Embryonic facial prominence (tissue), 1 donor: ENCODE measurements around the gene AP2S1.
A peak's percentile ranks its signal among the peaks of the same experiment; 100 is the strongest.
"Not testable (repeated sequence)": the region's sequence is repeated elsewhere in the genome, so short reads cannot be mapped to it uniquely, and the experiment has no call there.

Experiments used
- DNase-seq: peaks from one replicate; pipeline ENCODE4 v3.0.0-alpha.2; 2016; ENCODE audit errors: extremely low spot score

Gene AP2S1

DNA sequence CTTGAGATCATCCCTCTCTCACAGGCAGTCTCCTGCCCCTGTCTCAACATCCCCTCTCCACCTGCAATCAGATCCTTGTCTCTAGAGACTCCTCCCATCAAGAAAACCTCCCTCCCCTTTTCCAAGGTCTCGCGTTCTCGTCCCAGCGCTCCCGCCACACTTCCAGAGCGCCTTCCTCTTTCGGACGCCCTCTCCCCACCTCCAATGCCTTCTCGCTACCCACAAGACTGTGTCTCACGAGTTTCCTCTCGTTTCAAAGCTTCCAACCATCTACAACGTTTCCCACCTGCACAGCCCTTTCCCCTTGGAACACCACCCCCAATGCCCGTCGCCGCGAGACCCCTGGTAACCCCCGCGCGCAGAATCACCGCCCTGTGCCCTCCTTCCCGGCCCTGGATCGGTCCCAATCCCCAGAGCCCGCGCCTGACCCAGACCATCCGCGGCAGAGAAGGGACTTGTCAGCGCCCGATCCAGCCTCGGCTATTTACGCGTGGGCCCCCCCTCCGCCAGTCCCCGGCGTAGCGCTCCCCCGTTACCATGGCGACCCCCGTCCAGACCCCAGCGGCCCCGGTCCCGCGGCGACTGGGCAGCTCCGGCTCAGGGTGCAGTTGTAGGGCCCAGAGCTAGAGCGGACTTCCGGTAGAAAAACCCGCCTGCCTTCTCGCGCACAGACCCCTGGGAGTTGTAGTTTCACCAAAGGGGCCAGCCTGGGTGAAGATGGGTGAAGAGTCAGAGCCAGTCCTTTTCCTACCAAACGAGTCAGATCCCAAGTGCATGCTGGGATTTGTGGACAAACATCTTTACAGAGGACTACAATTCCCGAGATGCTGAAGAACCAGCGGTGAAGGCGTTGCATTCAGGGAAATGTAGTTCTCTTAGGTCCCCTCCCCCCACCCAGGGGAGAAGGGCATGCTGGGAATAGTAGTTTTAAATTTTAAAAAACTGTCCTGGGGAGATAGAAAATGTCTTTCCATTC lies at the start of gene AP2S1:
AP2S1 (minus strand) TSS at position 619 of the 976 bp plus-strand sequence; CDS start at position 539, 80 bp downstream.
- DNase-seq = peak; percentile 98

GRCh38 chr19:46900341-46900740 lies 49.7 kb upstream of the AP2S1 start:
- DNase-seq = no peak

GRCh38 chr19:46898731-46899130 lies 48.1 kb upstream of the AP2S1 start:
- no peak for DNase-seq

DNA sequence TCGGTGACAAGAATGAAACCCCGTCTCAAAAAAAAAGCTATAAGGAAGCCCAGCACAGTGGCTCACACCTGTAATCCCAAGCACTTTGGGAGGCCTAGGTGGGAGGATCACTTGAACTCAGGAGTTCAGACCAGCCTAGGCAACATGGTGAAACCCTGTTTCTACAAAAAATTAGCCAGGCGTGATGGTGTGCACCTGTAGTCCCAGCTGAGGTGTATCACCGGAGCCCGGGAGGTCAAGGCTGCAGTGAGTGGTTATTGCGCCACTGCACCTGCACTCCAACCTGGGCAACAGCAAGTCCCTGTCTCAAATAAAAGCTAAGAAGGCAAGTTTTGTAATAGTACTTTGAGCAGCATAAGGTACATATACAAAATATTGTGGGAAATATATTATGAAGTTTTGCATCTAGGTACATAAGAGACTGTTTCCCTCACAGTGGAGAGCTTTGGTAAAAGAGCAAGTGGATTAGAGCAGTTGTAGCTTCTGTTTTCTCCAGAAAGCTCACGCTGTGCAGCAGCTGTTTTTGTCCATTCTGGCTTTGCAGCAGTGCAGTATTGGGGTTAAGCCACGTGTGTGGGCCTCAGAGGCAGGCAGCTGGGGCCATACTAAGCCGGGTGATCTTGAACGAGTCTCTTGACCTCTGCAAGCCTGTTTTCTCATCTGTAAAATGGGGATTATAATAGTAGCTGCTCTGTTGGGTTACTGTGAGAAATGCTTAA lies 45.6 kb upstream of the AP2S1 start:
- no peak for DNase-seq

DNA sequence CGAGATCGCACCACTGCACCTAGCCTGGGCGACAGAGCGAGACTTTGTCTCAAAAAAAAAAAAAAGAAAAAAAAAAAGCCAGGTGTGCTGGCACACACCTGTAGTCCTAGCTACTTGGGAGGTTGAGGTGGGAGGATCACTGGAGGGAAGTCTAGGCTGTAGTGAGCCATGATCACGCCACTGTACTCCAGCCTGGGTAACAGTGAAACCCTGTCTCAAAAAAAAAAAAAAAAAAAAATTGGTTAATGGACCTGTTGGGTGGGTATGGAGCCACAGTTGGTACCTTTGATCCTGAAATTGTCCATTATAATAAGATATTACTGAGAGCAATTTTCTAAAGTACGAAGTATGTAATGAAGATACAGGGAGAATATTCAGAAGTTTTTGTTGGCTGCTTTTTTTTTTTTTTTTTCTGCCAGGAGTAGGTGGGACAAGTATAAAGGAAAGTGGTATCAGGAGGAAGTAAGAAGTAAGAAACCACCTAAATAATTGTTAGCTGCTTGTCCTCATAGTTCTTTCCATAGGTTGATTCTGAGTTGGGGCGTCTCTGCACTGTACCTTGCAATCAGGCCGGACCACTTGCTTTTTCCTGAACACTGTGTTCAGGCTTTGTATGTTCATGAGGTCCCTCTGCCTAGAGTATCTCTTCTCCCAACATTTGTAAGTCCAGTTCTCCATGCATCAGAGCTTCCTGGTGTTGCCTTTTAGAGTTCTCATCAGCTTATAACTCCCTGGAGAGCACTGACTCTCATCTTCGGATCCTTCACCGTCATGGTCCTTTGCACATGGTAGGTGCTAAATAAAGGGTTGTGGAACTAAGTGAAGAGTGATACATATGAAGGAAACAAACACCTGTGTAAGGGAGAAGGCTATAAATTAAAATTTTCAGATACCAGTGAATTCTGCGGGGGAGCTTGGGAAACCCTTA lies 41.9 kb upstream of the AP2S1 start:
- DNase-seq = no peak

GRCh38 chr19:46890423-46891170 lies 40.0 kb upstream of the AP2S1 start:
- no peak for DNase-seq

GRCh38 chr19:46887240-46887782 lies 36.7 kb upstream of the AP2S1 start:
- DNase-seq = no peak

- no peak for DNase-seq
These were observed 36.0 kb upstream of the AP2S1 start for GRCh38 chr19:46886546-46887239.

DNA sequence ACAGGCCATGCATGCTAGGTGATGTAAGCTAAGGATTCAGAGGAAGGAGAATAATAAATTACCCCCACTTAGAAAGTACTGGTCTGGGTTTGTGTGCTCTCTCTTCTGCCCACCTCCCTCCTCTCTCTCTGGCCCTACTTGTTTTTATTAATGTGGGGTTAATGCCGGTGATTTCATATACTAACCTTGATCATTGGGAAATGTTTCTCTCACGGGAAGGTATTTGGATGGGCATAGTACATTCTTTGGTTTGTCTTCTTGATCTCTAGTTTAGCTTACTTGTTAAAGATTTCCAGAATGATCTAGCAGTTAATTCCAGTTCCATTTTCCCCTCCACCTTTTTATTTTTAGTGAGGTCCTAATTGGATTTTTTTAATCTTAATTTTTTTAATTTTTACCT lies 34.8 kb upstream of the AP2S1 start:
- no peak for DNase-seq

DNA sequence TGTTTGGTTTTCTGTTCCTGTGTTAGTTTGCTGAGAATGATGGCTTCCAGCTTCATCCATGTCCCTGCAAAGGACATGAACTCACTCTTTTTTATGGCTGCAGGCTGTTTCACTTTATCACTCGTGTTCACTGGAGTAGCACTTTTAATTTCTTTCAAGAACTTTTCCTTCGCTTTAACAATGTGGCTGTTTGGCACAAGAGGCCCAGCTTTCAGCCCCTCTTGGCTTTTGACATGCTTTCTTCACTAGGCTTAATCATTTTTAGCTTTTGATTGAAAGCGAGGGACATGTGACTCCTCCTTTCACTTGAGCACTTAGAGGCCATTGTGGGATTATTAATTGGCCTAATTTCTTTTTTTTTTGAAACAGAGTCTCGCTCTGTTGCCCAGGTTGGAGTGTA lies 32.1 kb upstream of the AP2S1 start:
- not testable (repeated sequence) for DNase-seq

DNA sequence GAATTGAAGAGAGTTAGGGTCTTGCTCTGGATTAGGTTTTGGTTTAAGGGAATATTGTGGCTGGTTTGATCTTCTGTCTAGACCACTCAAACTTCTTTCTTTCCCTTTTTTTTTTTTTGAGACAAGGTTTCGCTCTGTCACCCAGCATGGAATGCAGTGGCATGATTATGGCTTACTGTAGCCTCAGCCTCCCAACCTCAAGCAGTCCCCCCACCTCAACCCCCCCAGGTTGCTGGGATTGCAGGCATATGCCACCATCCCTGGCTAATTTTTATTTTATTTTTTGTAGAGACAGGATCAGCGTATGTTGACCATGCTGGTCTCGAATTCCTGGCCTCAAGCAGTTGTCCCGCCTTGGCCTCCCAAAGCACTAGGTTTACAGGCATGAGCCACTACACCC lies 31.4 kb upstream of the AP2S1 start:
- DNase-seq = no peak

GRCh38 chr19:46881092-46881491 lies 30.4 kb upstream of the AP2S1 start:
- no peak for DNase-seq

GRCh38 chr19:46880431-46880830 lies 29.8 kb upstream of the AP2S1 start:
- DNase-seq = no peak

GRCh38 chr19:46878613-46879375 lies 28.1 kb upstream of the AP2S1 start:
- DNase-seq = no peak

GRCh38 chr19:46875657-46876056 lies 25.0 kb upstream of the AP2S1 start:
- DNase-seq = no peak

GRCh38 chr19:46875234-46875633 lies 24.6 kb upstream of the AP2S1 start:
- DNase-seq = no peak

- no peak for DNase-seq
These were observed 22.3 kb upstream of the AP2S1 start for GRCh38 chr19:46872967-46873366.

DNA sequence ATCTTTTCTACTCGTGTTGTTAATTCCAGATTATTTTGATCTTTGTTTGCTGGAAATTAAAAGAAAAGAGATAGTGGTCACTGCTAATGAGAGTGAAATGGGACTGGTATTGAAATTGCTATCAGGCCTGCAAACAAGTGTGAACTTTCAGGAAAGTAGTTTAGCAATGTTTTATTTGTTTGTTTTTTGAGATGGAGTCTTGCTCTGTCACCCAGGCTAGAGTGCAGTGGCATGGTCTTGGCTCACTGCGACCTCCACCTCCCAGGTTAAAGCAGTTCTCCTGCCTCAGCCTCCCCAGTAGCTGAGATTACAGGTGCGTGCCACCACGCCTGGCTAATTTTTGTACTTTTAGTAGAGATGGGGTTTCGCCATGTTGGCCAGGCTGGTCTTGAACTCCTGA lies 20.5 kb upstream of the AP2S1 start:
- DNase-seq = not testable (repeated sequence)
